Lower leg skin (tissue), 3 donors: ENCODE results near the gene ERMAP.

Experiments
- CTCF ChIP-seq, 3 donors: fragments of 450-650 bp; IDR thresholded peaks; one replicate each; pipeline ENCODE4 v1.5.1; 2016; ENCODE audit warnings: antibody characterized with exemption in 3 of 3, mild to moderate bottlenecking in 3 of 3, moderate library complexity in 2 of 3
- POLR2A ChIP-seq, 2 donors: fragments of 450-650 bp; IDR thresholded peaks; one replicate each; pipeline ENCODE4 v1.6.1; 2016 to 2017; ENCODE audit warnings: antibody characterized with exemption in 2 of 2, mild to moderate bottlenecking in 1 of 2, moderate library complexity in 1 of 2

DNA sequence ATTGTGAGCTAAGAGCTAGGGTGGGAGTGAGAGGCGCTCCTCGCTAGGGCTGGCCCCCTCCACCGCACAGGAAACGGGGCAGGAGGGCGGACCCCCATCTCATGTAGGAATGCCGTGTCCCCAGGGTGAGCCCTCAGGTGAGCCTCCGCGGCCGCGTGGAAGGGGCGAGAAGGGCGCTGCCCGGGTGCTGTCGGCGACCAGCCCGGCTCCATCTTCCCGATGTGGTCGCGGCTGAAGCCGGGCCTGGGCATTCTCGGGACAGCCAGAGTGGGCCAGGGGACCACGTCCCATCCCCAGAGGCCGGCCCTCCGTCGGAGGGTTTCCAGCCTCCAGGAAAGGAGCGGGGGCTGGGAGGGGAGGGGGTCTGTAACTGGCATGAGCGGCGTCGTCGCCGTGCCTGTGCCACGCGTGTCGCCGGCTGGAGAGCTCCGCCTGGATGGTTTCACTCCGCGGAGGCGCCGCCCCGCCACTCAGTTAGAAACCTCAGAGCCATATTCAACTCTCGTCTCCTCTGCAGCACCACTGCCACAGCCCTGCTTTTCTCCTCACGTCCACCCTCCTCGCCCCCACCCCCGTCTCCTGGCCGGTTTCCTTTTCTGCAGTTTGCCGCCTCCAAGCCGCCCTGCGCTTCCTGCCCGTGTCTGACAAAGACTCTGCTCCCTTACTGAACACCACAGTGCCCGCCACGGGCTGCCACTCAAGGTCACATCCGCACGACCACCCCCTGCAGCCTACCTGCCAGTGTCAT, 31.8 kb upstream of the ERMAP start, which contains the start of gene TMEM269:
- no peak for TF ChIP-seq CTCF (IDR thresholded peaks at IDR 0.05)
- no peak for TF ChIP-seq POLR2A (IDR thresholded peaks at IDR 0.05)
